Omental fat pad (tissue), 4 donors: ENCODE measurements around the gene PIBF1. TPM values are rescaled to one million over a fixed set of nuclear protein-coding genes. Genes with fewer than 3 reads are reported as not detected.

Experiments used
- ATAC-seq: fragments of 150-250 bp; one replicate; pipeline ENCODE4 v1.9.1; 2016; ENCODE audit warnings: mild to moderate bottlenecking, moderate library complexity; ENCODE audit not compliant: low FRiP score
- DNase-seq: peaks from one replicate; pipeline ENCODE4 v3.0.0-alpha.2; 2019; ENCODE audit warnings: low spot score
- CTCF ChIP-seq, 3 donors: fragments of 450-650 bp; IDR thresholded peaks; one replicate each; pipeline ENCODE4 v1.5.1; 2016 to 2017; ENCODE audit warnings: antibody characterized with exemption in 3 of 3, mild to moderate bottlenecking in 3 of 3, moderate library complexity in 2 of 3
- small RNA-seq: library from RNA; depleted of rRNA; stranded (forward); fragments of <200 nt; gene quantifications from one replicate; pipeline ENCODE3, GENCODE V24; 2016
- total RNA-seq, 4 donors: library from RNA; depleted of rRNA; stranded (reverse); fragments of >200 nt; gene quantifications; one replicate each; pipeline ENCODE4 v1.1.0, GENCODE V29; 2016

Gene PIBF1
- total RNA-seq, 4 donors from 2014 or later, result 12.0 to 25.2 (median 14.8) TPM

- no peak for ATAC-seq
- DNase-seq, result no peak
- no peak for TF ChIP-seq CTCF (IDR thresholded peaks at IDR 0.05)
Measured at GRCh38 chr13:73062468-73062867, 280.5 kb downstream of the PIBF1 start.

GRCh38 chr13:73063166-73063565 lies 281.2 kb downstream of the PIBF1 start:
- no peak for TF ChIP-seq CTCF (IDR thresholded peaks at IDR 0.05)
- ATAC-seq (no peak), DNase-seq (no peak)

- DNase-seq (no peak), ATAC-seq (no peak)
- TF ChIP-seq CTCF (IDR thresholded peaks at IDR 0.05), result no peak
Measured at GRCh38 chr13:73065036-73065435, 283.1 kb downstream of the PIBF1 start.

GRCh38 chr13:73065665-73066340 lies 283.9 kb downstream of the PIBF1 start:
- ATAC-seq (no peak), DNase-seq (no peak)
- no peak for TF ChIP-seq CTCF (IDR thresholded peaks at IDR 0.05)

Small RNA genes lying within 50 kb of the gene (small RNA-seq; reads per million reads assigned to genes)
- gene RNU6-79P, result not detected

Other genes with a start within 250 kb of the PIBF1 start
- 1 to 10 TPM; 4.2 to 5.8 (median 5.2) TPM for gene MZT1, start 54.5 kb upstream of the PIBF1 start, total RNA-seq
- 1 to 10 TPM; 2.0 to 4.6 (median 3.9) TPM for gene BORA, start 54.2 kb upstream of the PIBF1 start, total RNA-seq
- gene DIS3, start 233 bp upstream of the PIBF1 start, total RNA-seq, result 10 to 100 TPM; 22.9 to 42.0 (median 24.8) TPM